ENCODE data around the gene LSM5. TPM values are rescaled to one million over a fixed set of nuclear protein-coding genes. Genes with fewer than 3 reads are reported as not detected.
"Not testable (repeated sequence)": the region's sequence is repeated elsewhere in the genome, so short reads cannot be mapped to it uniquely, and the experiment has no call there.

LSM5 gene
- total RNA-seq, 1 experiment from 2014 or later: 81.0 TPM

GRCh38 chr7:32501522-32501921 is 11.3 kb upstream of the LSM5 start:
- peaks cover 26 to 42% of the 10 kb centered on the region in 2 experiments for H3K4me1 ChIP-seq (ENCODE audit: control insufficient read depth in 1 of 2, insufficient read depth in 2 of 2, low read length in 2 of 2)

GRCh38 chr7:32500922-32501341 is 10.8 kb upstream of the LSM5 start:
- Histone ChIP-seq H3K4me3 (replicated peaks in 1 of 2; ENCODE audit: low read depth in 1 of 2, low read length in 2 of 2) (no peak overlapping the region), H3K79me2 (ENCODE audit: insufficient read depth, low read length) (peaks cover 92% of the 10 kb centered on the region), H3K4me1 (ENCODE audit: control insufficient read depth in 1 of 2, insufficient read depth in 2 of 2, low read length in 2 of 2) (peaks cover 27 to 40% of the 10 kb centered on the region in 2 experiments), H3K4me2 (ENCODE audit: low read length) (peak overlapping the region; percentile 56), H3K27ac (ENCODE audit: low read depth, low read length) (peak overlapping the region; percentile 34; the same call in 1 of the 2 replicates), H2AFZ (ENCODE audit: low read depth, low read length, poor library complexity, severe bottlenecking) (no peak overlapping the region), H3K36me3 (ENCODE audit: control insufficient read depth in 1 of 2, insufficient read depth in 2 of 2, low read length in 2 of 2) (no peaks in the 10 kb centered on the region), H3K9ac (ENCODE audit: low read length) (no peak overlapping the region), H4K20me1 (ENCODE audit: insufficient read depth) (peaks cover 9% of the 10 kb centered on the region; the same call in 1 of the 2 replicates), H3K9me3 (ENCODE audit: control insufficient read depth in 1 of 2, insufficient read depth in 1 of 2, low read depth in 1 of 2, low read length in 2 of 2) (no peaks in the 10 kb centered on the region), H3K27me3 (ENCODE audit: insufficient read depth, low read length) (no peaks in the 10 kb centered on the region), H3K9me2 (ENCODE audit: insufficient read depth) (no peaks in the 10 kb centered on the region)
- BruUV-seq (replicated peaks): no TSS peak
- TF ChIP-seq JUND (IDR thresholded peaks at IDR 0.05) (peak; percentile 28; the same call in 1 of the 2 replicates), ELF1 (IDR thresholded peaks at IDR 0.05; ENCODE audit: borderline replicate concordance, low read depth) (no peak), FOSL1 (IDR thresholded peaks at IDR 0.05; ENCODE audit: low read depth) (peak; percentile 48; the same call in 1 of the 2 replicates), SRF (IDR thresholded peaks at IDR 0.05; ENCODE audit: low read depth) (peak; percentile 95), SP1 (IDR thresholded peaks at IDR 0.05; ENCODE audit: low read depth) (peak; percentile 2; the same call in 1 of the 2 replicates), EGR1 (IDR thresholded peaks at IDR 0.05; ENCODE audit: low read depth) (no peak)
- CTCF ChIA-PET: no interaction called here
- intact Hi-C loops (cut with micrococcal nuclease): loop anchor here (10.0 kb wide), 1 partner anchor 604 kb away; the partner anchor contains the start of gene RP9
- DNase-seq (ENCODE audit: low read depth, low spot score): no peak
- POLR2A ChIA-PET: no interaction called here
- RAD21 ChIA-PET (ENCODE audit: low non-redundant PET in 1 of 2, low total read pairs in 2 of 2, uncharacterized antibody in 2 of 2, unreplicated experiment in 2 of 2): no interaction called here
- ATAC-seq: peak; percentile 65

More at GRCh38 chr7:32501522-32501921, 11.3 kb upstream of the LSM5 start:
- Histone ChIP-seq H3K4me3 (replicated peaks in 1 of 2; ENCODE audit: low read depth in 1 of 2, low read length in 2 of 2) (peak overlapping the region in 1 of 2 experiments; percentile 6; a peak in 1 of 4 replicates), H3K36me3 (ENCODE audit: control insufficient read depth in 1 of 2, insufficient read depth in 2 of 2, low read length in 2 of 2) (no peaks in the 10 kb centered on the region), H3K79me2 (ENCODE audit: insufficient read depth, low read length) (peaks cover 92% of the 10 kb centered on the region), H2AFZ (ENCODE audit: low read depth, low read length, poor library complexity, severe bottlenecking) (no peak overlapping the region), H3K9me2 (ENCODE audit: insufficient read depth) (no peaks in the 10 kb centered on the region), H3K4me2 (ENCODE audit: low read length) (peak overlapping the region; percentile 56), H3K9ac (ENCODE audit: low read length) (no peak overlapping the region), H4K20me1 (ENCODE audit: insufficient read depth) (peaks cover 9% of the 10 kb centered on the region; the same call in 1 of the 2 replicates), H3K9me3 (ENCODE audit: control insufficient read depth in 1 of 2, insufficient read depth in 1 of 2, low read depth in 1 of 2, low read length in 2 of 2) (no peaks in the 10 kb centered on the region), H3K27ac (ENCODE audit: low read depth, low read length) (peak overlapping the region; percentile 34; the same call in 1 of the 2 replicates), H3K27me3 (ENCODE audit: insufficient read depth, low read length) (no peaks in the 10 kb centered on the region)
- ATAC-seq (peak; percentile 71), DNase-seq (ENCODE audit: low read depth, low spot score) (peak; percentile 24)
- ChIA-PET POLR2A (interaction anchor here (0.7 kb wide), 1 partner anchor 10 kb away, joined by 3 read pairs; no protein-coding TSS in a partner anchor), CTCF (no interaction called here), RAD21 (ENCODE audit: low non-redundant PET in 1 of 2, low total read pairs in 2 of 2, uncharacterized antibody in 2 of 2, unreplicated experiment in 2 of 2) (no interaction called here)
- BruUV-seq (replicated peaks): no TSS peak
- peak; percentile 66 for TF ChIP-seq FOSL1 (IDR thresholded peaks at IDR 0.05; ENCODE audit: low read depth)
- peak; percentile 37; the same call in 1 of the 2 replicates for TF ChIP-seq SP1 (IDR thresholded peaks at IDR 0.05; ENCODE audit: low read depth)
- TF ChIP-seq JUND (IDR thresholded peaks at IDR 0.05): peak; percentile 48; the same call in 1 of the 2 replicates
- TF ChIP-seq ZNF274 (IDR thresholded peaks at IDR 0.05; ENCODE audit: low read depth, low read length): no peak
- no peak for TF ChIP-seq ATF3 (IDR thresholded peaks at IDR 0.05)
- TF ChIP-seq SIN3A (IDR thresholded peaks at IDR 0.05; ENCODE audit: low read depth): peak; percentile 67
- intact Hi-C loops (cut with micrococcal nuclease): loop anchor here (10.0 kb wide), 1 partner anchor 603 kb away; the partner anchor contains the start of gene RP9

- CTCF ChIA-PET; H3K36me3 ChIP-seq (ENCODE audit: control insufficient read depth in 1 of 2, insufficient read depth in 2 of 2, low read length in 2 of 2); H2AFZ ChIP-seq (ENCODE audit: low read depth, low read length, poor library complexity, severe bottlenecking); ATAC-seq; H3K9me2 ChIP-seq (ENCODE audit: insufficient read depth); H4K20me1 ChIP-seq (ENCODE audit: insufficient read depth); H3K27ac ChIP-seq (ENCODE audit: low read depth, low read length); H3K27me3 ChIP-seq (ENCODE audit: insufficient read depth, low read length); H3K4me3 ChIP-seq (replicated peaks in 1 of 2; ENCODE audit: low read depth in 1 of 2, low read length in 2 of 2); RAD21 ChIA-PET (ENCODE audit: low non-redundant PET in 1 of 2, low total read pairs in 2 of 2, uncharacterized antibody in 2 of 2, unreplicated experiment in 2 of 2); H3K9me3 ChIP-seq (ENCODE audit: control insufficient read depth in 1 of 2, insufficient read depth in 1 of 2, low read depth in 1 of 2, low read length in 2 of 2); BruUV-seq (replicated peaks); POLR2A ChIA-PET; DNase-seq (ENCODE audit: low read depth, low spot score); H3K9ac ChIP-seq (ENCODE audit: low read length): not testable (repeated sequence)
- Histone ChIP-seq H3K4me2 (ENCODE audit: low read length) (peak overlapping the region; percentile 56), H3K4me1 (ENCODE audit: control insufficient read depth in 1 of 2, insufficient read depth in 2 of 2, low read length in 2 of 2) (peaks cover 24 to 34% of the 10 kb centered on the region in 2 experiments), H3K79me2 (ENCODE audit: insufficient read depth, low read length) (peaks cover 87% of the 10 kb centered on the region)
- intact Hi-C loops (cut with micrococcal nuclease): loop anchor here (10.0 kb wide), 1 partner anchor 605 kb away; the partner anchor contains the start of gene RP9
Observed at GRCh38 chr7:32500216-32500615, 10.0 kb upstream of the LSM5 start.

All from HCT116 (cell line).